Glutamatergic neuron (in vitro differentiated cells): ENCODE data around the gene RPUSD4. TPM values are rescaled to one million over a fixed set of nuclear protein-coding genes. Genes with fewer than 3 reads are reported as not detected.

Source experiments
- DNase-seq: peaks from one replicate; pipeline ENCODE4 v3.0.0; 2022
- H3K27ac Mint-ChIP-seq: one replicate; pipeline ENCODE4 v1.8.0; 2020; ENCODE audit warnings: mild to moderate bottlenecking, mixed read lengths, inconsistent platforms; ENCODE audit not compliant: unreplicated experiment
- H3K27me3 Mint-ChIP-seq: one replicate; pipeline ENCODE4 v1.8.0; 2020; ENCODE audit warnings: mild to moderate bottlenecking, moderate library complexity, mixed read lengths, inconsistent platforms; ENCODE audit not compliant: unreplicated experiment
- H3K36me3 Mint-ChIP-seq: one replicate; pipeline ENCODE4 v1.8.0; 2020; ENCODE audit warnings: mild to moderate bottlenecking, mixed read lengths, inconsistent platforms; ENCODE audit not compliant: unreplicated experiment
- H3K4me1 Mint-ChIP-seq: one replicate; pipeline ENCODE4 v1.8.0; 2020; ENCODE audit warnings: mild to moderate bottlenecking, low read depth, mixed read lengths, inconsistent platforms; ENCODE audit not compliant: unreplicated experiment
- H3K4me3 Mint-ChIP-seq: one replicate; pipeline ENCODE4 v1.8.0; 2020; ENCODE audit warnings: mild to moderate bottlenecking, mixed read lengths, inconsistent platforms; ENCODE audit not compliant: unreplicated experiment
- H3K9me3 Mint-ChIP-seq: one replicate; pipeline ENCODE4 v1.8.0; 2020; ENCODE audit warnings: mild to moderate bottlenecking, moderate library complexity, mixed read lengths, inconsistent platforms; ENCODE audit not compliant: unreplicated experiment
- total RNA-seq: library from RNA; stranded (reverse); fragmentation: NEBNext Ultra II Directional; extraction: Animal tissue kit (Norgen Biotek cat#: 25700); gene quantifications from one replicate; pipeline ENCODE4 v1.2.1, GENCODE V29; 2021; ENCODE audit not compliant: unreplicated experiment
- TF ChIP-seq, protein P1 (sequence below): fragments of 200-600 bp; sonication (generic); IDR thresholded peaks from one replicate; pipeline ENCODE4 v1.5.0; 2021; ENCODE audit not compliant: partially characterized antibody, unreplicated experiment

Gene RPUSD4
- total RNA-seq, 1 donor from 2014 or later, result 41.8 TPM

DNA sequence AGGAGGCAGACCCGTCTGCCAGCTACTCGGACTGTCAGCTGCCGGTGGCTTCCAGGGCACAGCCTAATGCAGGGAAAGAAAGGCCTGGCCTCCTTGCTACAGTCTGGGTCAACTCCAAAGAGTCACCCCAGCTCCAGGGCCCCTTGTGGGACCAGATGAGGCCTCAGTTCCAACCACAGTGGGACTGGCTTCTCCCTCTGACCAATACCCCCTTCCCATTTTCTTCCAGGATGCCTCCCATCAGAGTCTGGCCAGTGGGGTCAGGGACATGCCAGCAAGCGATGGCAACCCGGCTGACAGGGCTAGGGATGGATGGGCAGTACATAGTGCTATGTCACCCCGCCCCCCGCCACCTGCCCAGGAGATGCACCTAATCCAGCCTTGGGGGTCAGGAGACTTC is 36.6 kb downstream of the RPUSD4 start:
- Mint-ChIP-seq H3K4me3 (no peak overlapping the region), H3K36me3 (no peaks in the 10 kb centered on the region), H3K27ac (no peak overlapping the region), H3K27me3 (no peaks in the 10 kb centered on the region), H3K9me3 (peaks cover 2% of the 10 kb centered on the region), H3K4me1 (no peaks in the 10 kb centered on the region)
- DNase-seq, result no peak
- TF ChIP-seq, protein P1, sequence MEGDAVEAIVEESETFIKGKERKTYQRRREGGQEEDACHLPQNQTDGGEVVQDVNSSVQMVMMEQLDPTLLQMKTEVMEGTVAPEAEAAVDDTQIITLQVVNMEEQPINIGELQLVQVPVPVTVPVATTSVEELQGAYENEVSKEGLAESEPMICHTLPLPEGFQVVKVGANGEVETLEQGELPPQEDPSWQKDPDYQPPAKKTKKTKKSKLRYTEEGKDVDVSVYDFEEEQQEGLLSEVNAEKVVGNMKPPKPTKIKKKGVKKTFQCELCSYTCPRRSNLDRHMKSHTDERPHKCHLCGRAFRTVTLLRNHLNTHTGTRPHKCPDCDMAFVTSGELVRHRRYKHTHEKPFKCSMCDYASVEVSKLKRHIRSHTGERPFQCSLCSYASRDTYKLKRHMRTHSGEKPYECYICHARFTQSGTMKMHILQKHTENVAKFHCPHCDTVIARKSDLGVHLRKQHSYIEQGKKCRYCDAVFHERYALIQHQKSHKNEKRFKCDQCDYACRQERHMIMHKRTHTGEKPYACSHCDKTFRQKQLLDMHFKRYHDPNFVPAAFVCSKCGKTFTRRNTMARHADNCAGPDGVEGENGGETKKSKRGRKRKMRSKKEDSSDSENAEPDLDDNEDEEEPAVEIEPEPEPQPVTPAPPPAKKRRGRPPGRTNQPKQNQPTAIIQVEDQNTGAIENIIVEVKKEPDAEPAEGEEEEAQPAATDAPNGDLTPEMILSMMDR, result no peak

DNA sequence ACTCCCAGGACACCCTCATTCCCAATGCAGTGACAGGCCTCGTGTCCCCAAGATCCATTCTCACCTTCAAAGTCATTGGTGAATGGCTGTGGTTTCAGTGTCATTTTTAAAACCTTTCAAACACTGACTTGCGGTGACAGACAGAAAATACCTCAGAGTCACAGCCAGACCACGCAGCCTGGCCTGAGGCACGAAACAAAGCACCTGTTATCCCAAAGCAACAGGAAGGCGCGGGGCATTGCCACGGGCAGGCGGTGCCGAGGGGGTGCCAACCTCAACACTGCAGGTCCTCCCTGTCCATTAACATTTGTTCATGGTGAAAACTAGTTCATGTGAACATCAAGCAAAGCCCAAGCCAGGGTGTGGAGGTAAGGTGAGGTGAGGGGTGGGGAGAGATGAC is 38.2 kb downstream of the RPUSD4 start:
- DNase-seq, result no peak
- TF ChIP-seq, protein P1, result no peak
- H3K27me3 Mint-ChIP-seq, result no peaks in the 10 kb centered on the region
- H3K9me3 Mint-ChIP-seq, result peaks cover 3% of the 10 kb centered on the region
- no peak overlapping the region for H3K4me3 Mint-ChIP-seq
- no peaks in the 10 kb centered on the region for H3K36me3 Mint-ChIP-seq
- no peak overlapping the region for H3K27ac Mint-ChIP-seq
- no peaks in the 10 kb centered on the region for H3K4me1 Mint-ChIP-seq

DNA sequence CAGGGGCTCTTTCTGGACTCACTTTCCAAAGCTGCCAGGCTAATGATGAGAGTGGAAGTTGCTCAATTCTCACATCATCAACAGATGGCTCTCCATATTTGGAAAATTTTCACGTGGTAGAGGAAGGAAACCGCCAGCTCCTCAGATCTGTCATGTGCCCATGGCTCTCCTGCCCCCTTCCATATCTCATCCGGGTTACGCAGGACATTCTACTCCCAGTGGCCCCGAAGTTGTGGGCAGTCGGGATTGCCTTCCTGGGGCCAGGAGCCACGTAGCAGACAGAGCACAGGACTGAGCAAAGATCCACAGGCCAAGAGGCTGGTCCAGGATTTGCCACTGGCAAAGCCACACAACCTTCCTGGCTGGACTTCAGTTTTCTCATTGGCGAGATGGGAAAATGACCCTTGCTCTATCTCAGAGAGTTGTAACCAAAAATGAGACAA is 38.8 kb downstream of the RPUSD4 start:
- Mint-ChIP-seq H3K36me3 (no peaks in the 10 kb centered on the region), H3K27ac (no peak overlapping the region), H3K9me3 (peaks cover 3% of the 10 kb centered on the region), H3K4me3 (no peak overlapping the region), H3K4me1 (no peaks in the 10 kb centered on the region), H3K27me3 (no peaks in the 10 kb centered on the region)
- TF ChIP-seq, protein P1, result no peak
- DNase-seq, result no peak

DNA sequence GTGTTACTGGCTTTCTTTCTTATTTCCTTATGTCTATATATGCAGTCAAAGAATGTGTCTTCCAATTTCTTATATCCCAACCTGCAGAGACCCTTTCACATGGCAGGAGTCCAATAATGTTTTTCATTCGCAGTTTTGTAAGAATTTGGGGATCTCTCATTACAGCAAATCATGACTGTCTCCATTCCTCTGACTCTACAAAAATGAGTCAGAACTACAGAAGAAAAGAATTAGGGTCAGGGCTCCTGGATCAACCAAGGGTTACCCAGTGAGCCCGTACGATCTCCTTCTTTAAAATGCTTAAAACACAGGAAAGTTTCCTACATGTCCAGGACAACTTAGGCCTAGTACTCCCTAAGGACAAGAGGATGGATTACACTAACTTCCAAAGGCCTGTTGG is 42.2 kb downstream of the RPUSD4 start:
- DNase-seq, result no peak
- Mint-ChIP-seq H3K4me3 (no peak overlapping the region), H3K36me3 (no peaks in the 10 kb centered on the region), H3K9me3 (peaks cover 4% of the 10 kb centered on the region), H3K4me1 (peaks cover 4% of the 10 kb centered on the region), H3K27me3 (peaks cover 2% of the 10 kb centered on the region), H3K27ac (no peak overlapping the region)
- TF ChIP-seq, protein P1, result no peak

DNA sequence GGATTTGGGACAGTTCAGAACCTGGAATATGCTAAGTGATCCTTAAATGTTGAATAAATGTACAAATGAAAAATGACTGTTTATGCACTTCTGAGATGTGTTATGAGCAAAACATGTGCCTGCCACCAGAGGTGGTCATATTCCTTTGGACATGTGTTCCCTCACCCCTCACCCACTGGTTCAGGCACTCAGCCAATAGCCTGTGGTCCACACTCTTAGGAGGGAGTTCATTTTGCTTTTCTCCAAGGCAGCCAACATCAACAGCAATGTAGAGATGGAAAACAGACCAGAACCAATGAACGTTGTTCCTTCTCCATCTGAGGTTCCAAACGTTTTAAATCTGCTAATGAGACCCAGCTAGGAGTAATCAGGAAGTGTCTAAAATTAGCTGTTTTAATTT is 44.0 kb downstream of the RPUSD4 start:
- Mint-ChIP-seq H3K27ac (no peak overlapping the region), H3K4me3 (no peak overlapping the region), H3K36me3 (no peaks in the 10 kb centered on the region), H3K27me3 (peaks cover 9% of the 10 kb centered on the region), H3K4me1 (peaks cover 14% of the 10 kb centered on the region), H3K9me3 (peaks cover 12% of the 10 kb centered on the region)
- TF ChIP-seq, protein P1, result no peak
- no peak for DNase-seq
